T47D (cell line): ENCODE data around the gene BMP2.
A peak's percentile ranks its signal among the peaks of the same experiment; 100 is the strongest.

Source experiments
- DNase-seq, 2 experiments: peaks; one replicate each; pipeline versions ENCODE4 v3.0.0 to v3.0.0-alpha.2; 2011 to 2012; ENCODE audit warnings: low read depth in 1 of 2, low spot score in 1 of 2
- JUND ChIP-seq: IDR thresholded peaks from 2 replicates; pipeline ENCODE4 v1.6.1; 2012; ENCODE audit warnings: low read depth
- in situ Hi-C: cut with HindIII; loops from 2 replicates; pipeline ENCODE4 v1.10.0; 2016; ENCODE audit warnings: low sequenced_read_pairs, low pct_unique_long_range_greater_than_20kb

Gene BMP2

GRCh38 chr20:6780433-6781190 lies 13.1 kb downstream of the BMP2 start:
- in situ Hi-C loops, result no loop called here
- no peak for TF ChIP-seq JUND
- no peak for DNase-seq

DNA sequence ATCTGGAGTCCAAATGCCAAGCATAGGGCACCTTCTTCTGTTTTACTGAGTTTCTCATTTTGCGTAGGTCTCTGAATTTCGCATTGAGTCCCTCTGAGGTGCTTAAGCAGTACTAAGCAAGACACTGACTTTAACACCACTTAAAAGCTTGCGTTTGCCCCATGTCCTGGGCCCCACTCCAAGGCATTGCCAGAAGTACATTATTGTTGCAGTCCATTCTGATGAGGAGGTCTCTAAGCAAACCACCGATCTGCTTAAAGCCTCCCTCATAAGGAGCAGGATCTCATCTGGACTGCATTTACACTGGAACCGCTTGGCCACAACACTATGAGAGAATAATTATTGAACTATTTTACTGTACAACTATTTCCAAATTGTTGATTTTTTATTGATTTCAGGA lies 16.3 kb downstream of the BMP2 start:
- in situ Hi-C loops, result no loop called here
- no peak for DNase-seq
- no peak for TF ChIP-seq JUND

- DNase-seq, result no peak
- TF ChIP-seq JUND, result no peak
- in situ Hi-C loops, result no loop called here
Measured at GRCh38 chr20:6784210-6784631, 16.7 kb downstream of the BMP2 start.

DNA sequence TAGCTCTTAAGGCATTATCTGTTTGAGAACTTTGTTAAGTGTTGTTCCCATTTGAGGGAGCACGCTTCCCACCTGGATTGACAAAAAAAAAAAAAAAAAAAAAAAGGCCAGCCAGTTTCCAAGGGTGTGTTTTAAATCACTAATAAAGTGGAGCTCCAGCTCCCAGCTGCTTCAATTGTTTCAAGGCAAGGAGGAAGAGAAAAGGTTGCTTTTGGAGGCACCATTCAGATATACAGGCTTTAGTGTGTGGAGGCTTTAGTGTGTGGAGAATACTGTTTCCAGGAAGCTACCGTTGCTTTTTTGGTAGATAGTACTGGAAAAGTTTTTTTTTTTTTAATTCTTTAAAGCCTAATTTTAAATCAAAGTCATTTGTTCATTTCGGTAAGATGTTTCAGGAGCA lies 17.3 kb downstream of the BMP2 start:
- TF ChIP-seq JUND, result no peak
- in situ Hi-C loops, result no loop called here
- no peak for DNase-seq

- TF ChIP-seq JUND, result no peak
- in situ Hi-C loops, result no loop called here
- DNase-seq, result no peak
Measured at GRCh38 chr20:6786548-6786947, 19.1 kb downstream of the BMP2 start.

DNA sequence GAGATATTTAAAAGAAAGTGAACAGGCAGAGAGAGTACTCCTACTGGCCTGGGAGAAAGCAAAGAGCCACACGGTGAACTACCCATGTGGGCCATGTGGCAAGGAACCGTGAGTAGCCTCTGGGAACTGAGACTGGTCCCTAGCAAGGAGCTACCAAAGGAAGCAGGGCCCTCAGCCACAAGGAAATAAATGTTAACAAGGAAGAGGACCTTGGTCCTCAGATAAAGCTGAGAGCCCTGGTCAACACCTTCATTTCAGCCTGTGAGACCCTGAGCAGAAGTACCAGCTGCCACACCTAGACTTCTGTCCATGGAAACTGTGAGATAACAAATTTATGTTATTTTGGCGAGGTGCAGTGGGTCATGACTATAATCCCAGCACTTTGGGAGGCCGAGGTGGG lies 25.3 kb downstream of the BMP2 start:
- TF ChIP-seq JUND, result no peak
- in situ Hi-C loops, result no loop called here
- no peak for DNase-seq

- DNase-seq, result no peak
- no peak for TF ChIP-seq JUND
- in situ Hi-C loops, result no loop called here
Measured at GRCh38 chr20:6802227-6802626, 34.7 kb downstream of the BMP2 start.

- no peak for DNase-seq
- no peak for TF ChIP-seq JUND
- in situ Hi-C loops, result no loop called here
Measured at GRCh38 chr20:6806275-6806674, 38.8 kb downstream of the BMP2 start.

- no peak for TF ChIP-seq JUND
- in situ Hi-C loops, result no loop called here
- no peak for DNase-seq
Measured at GRCh38 chr20:6811262-6812035, 44.0 kb downstream of the BMP2 start.

DNA sequence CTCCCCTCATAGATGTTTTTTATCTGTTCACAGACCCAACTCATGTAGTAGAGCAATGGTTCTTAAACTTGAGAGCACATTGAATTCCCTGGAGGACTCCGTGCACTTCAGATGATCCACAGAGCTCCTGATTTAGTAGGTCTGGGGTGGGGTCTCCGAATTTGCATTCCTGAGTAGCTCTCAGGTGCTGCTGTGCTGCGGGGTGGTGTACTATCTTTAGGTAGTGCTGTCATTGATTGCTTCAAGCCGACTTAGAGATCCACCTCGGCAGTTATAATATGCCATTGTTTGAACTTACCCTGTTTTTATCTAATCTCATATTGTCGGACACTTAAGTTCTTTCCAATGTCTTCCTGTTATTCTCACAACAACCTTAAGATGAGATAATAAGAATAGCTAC lies 45.0 kb downstream of the BMP2 start:
- in situ Hi-C loops, result no loop called here
- DNase-seq, result no peak
- TF ChIP-seq JUND, result no peak

- no peak for TF ChIP-seq JUND
- in situ Hi-C loops, result no loop called here
- no peak for DNase-seq
Measured at GRCh38 chr20:6814945-6815344, 47.5 kb downstream of the BMP2 start.

- DNase-seq, result no peak
- in situ Hi-C loops, result no loop called here
- TF ChIP-seq JUND, result no peak
Measured at GRCh38 chr20:6818033-6818808, 50.7 kb downstream of the BMP2 start.

DNA sequence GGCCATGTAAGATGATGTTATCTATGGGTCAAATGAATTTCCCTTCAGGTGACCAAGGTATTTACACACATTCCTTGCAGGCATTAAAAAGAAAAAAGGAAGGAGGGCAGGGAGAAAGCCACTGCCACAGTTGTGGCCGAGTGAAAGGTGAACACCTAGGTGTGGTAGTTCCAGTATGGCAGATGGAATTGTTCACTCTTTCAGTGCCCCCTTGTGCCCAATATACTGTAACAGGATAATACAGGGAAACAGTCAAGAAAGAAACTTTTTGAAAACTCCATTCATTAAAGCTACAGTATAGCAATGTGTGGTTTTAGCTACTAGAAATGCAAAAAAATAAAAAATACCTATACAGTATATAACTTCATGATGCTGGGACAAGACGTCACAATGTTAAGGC lies 52.1 kb downstream of the BMP2 start:
- TF ChIP-seq JUND, result no peak
- in situ Hi-C loops, result no loop called here
- peak in 1 of 2 experiments; percentile 6 for DNase-seq
